ENCODE measurements around the gene ATP8B4. TPM values are rescaled to one million over a fixed set of nuclear protein-coding genes. Genes with fewer than 3 reads are reported as not detected.

The ATP8B4 gene
- total and polyA plus RNA-seq, 12 donors: 2.1 to 23.9 (median 4.9) TPM

- intact Hi-C loops (cut with DNase I): no loop called here
- Histone ChIP-seq H3K4me3 (no peak overlapping the region), H3K4me1 (replicated peaks in 1 of 2) (no peaks in the 10 kb centered on the region), H3K27me3 (no peaks in the 10 kb centered on the region), H3K36me3 (replicated peaks in 1 of 2) (no peaks in the 10 kb centered on the region), H3K9me3 (replicated peaks in 1 of 3) (no peaks in the 10 kb centered on the region), H3K27ac (no peak overlapping the region)
- no peak for DNase-seq
- TF ChIP-seq CTCF (IDR thresholded peaks at IDR 0.05) (no peak), POLR2A (IDR thresholded peaks at IDR 0.05) (no peak)
These were observed 292.3 kb downstream of the ATP8B4 start for GRCh38 chr15:49826640-49827234.

GRCh38 chr15:49824775-49825099 lies 294.3 kb downstream of the ATP8B4 start:
- Histone ChIP-seq H3K9me3 (replicated peaks in 1 of 3) (no peaks in the 10 kb centered on the region), H3K4me3 (no peak overlapping the region), H3K36me3 (replicated peaks in 1 of 2) (no peaks in the 10 kb centered on the region), H3K27me3 (no peaks in the 10 kb centered on the region), H3K4me1 (replicated peaks in 1 of 2) (no peaks in the 10 kb centered on the region), H3K27ac (no peak overlapping the region)
- DNase-seq: no peak
- TF ChIP-seq CTCF (IDR thresholded peaks at IDR 0.05) (no peak), POLR2A (IDR thresholded peaks at IDR 0.05) (no peak)
- intact Hi-C loops (cut with DNase I): no loop called here

- intact Hi-C loops (cut with DNase I): no loop called here
- Histone ChIP-seq H3K4me3 (no peak overlapping the region), H3K36me3 (replicated peaks in 1 of 2) (no peaks in the 10 kb centered on the region), H3K9me3 (replicated peaks in 1 of 3) (no peaks in the 10 kb centered on the region), H3K27ac (no peak overlapping the region), H3K27me3 (no peaks in the 10 kb centered on the region), H3K4me1 (replicated peaks in 1 of 2) (no peaks in the 10 kb centered on the region)
- 66 to 81% (median 73%) methylated on average over 5 of the region's 5 CpGs for WGBS, 4 donors
- TF ChIP-seq CTCF (IDR thresholded peaks at IDR 0.05): no peak
- TF ChIP-seq POLR2A (IDR thresholded peaks at IDR 0.05): no peak
- DNase-seq: no peak
These were observed 294.9 kb downstream of the ATP8B4 start for GRCh38 chr15:49823987-49824774.

GRCh38 chr15:49817100-49817499 lies 301.9 kb downstream of the ATP8B4 start:
- H3K4me3 ChIP-seq: no peak overlapping the region
- H3K4me1 ChIP-seq (replicated peaks in 1 of 2): no peaks in the 10 kb centered on the region
- WGBS, 4 donors: 48 to 69% (median 57%) methylated on average over 2 of the region's 2 CpGs
- TF ChIP-seq CTCF (IDR thresholded peaks at IDR 0.05): no peak
- TF ChIP-seq POLR2A (IDR thresholded peaks at IDR 0.05): no peak
- H3K27me3 ChIP-seq: no peaks in the 10 kb centered on the region
- intact Hi-C loops (cut with DNase I): no loop called here
- no peaks in the 10 kb centered on the region for H3K9me3 ChIP-seq (replicated peaks in 1 of 3)
- no peaks in the 10 kb centered on the region for H3K36me3 ChIP-seq (replicated peaks in 1 of 2)
- no peak overlapping the region for H3K27ac ChIP-seq
- no peak for DNase-seq
